Choroid plexus epithelial cell (primary cell): ENCODE measurements around the gene ATP5ME.

Experiments used
- DNase-seq: peaks from one replicate; pipeline ENCODE4 v3.0.0-alpha.2; 2010; ENCODE audit warnings: low read depth
- H3K4me3 ChIP-seq: 2 replicates; pipeline ENCODE4 v1.5.1; 2011; ENCODE audit warnings: low read depth, mild to moderate bottlenecking, control low read depth, low read length, moderate library complexity
- TF ChIP-seq, protein P1 (sequence below): conservative IDR thresholded peaks from 2 replicates; pipeline ENCODE4 v1.5.1; 2011; ENCODE audit warnings: low read depth, mild to moderate bottlenecking, control low read depth, inconsistent platforms, low read length, moderate library complexity

Gene ATP5ME, protein sequence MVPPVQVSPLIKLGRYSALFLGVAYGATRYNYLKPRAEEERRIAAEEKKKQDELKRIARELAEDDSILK

DNA sequence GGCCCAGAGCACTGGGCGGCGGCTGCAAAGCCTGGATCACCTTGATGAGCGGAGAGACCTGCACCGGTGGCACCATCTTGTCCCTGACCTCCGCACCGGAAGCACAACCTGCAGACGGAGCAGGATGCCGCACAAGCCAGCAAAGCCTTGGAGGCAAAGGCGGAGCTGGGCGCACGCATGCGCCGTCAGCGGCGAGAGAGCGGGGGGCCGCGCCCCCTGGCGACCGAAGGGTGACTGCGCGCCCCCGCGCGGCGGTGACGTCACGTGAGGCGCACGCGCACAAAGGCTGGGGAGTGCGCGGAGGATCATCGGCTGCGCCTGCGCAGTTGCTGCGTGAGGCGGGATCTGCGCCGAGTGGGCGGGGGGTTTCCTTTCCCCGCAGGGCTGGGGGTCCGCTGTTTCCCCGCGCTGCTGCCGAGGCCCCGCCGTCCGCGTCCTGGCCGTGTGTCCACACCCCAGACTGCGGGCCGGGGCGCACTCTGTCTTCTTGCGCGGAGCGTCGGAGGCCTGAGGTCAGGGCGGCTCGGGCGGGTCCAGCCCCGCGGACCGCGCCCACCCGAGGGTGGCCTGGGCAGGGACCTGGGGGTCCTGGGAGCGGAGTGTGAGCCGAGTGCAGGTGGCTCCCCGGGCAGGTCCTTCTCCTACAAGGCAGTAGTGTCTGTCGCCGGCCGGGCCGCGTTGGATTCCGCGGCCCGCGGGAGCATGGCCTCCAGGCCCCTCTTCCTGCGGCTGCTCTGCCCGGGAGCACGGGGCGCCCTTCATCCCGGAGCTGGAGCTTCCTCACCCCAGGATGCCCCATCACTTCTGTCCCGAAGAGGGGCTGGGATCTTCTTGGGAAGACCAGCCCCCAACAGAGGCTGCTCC, at the start of gene ATP5ME, which contains the start of gene MYL5:
TSS of gene ATP5ME (minus strand) at position 105 of the 864 bp plus-strand sequence. CDS start at position 76, 29 bp downstream.
TSS of gene MYL5 (plus strand) at position 371 of the 864 bp plus-strand sequence. CDS start 3,485 bp downstream, outside the sequence.
- TF ChIP-seq, protein P1, sequence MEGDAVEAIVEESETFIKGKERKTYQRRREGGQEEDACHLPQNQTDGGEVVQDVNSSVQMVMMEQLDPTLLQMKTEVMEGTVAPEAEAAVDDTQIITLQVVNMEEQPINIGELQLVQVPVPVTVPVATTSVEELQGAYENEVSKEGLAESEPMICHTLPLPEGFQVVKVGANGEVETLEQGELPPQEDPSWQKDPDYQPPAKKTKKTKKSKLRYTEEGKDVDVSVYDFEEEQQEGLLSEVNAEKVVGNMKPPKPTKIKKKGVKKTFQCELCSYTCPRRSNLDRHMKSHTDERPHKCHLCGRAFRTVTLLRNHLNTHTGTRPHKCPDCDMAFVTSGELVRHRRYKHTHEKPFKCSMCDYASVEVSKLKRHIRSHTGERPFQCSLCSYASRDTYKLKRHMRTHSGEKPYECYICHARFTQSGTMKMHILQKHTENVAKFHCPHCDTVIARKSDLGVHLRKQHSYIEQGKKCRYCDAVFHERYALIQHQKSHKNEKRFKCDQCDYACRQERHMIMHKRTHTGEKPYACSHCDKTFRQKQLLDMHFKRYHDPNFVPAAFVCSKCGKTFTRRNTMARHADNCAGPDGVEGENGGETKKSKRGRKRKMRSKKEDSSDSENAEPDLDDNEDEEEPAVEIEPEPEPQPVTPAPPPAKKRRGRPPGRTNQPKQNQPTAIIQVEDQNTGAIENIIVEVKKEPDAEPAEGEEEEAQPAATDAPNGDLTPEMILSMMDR, result peak; percentile 54
- peak within 1 kb of the TSS; percentile 92 for H3K4me3 ChIP-seq
- DNase-seq, result peak; percentile 97

DNA sequence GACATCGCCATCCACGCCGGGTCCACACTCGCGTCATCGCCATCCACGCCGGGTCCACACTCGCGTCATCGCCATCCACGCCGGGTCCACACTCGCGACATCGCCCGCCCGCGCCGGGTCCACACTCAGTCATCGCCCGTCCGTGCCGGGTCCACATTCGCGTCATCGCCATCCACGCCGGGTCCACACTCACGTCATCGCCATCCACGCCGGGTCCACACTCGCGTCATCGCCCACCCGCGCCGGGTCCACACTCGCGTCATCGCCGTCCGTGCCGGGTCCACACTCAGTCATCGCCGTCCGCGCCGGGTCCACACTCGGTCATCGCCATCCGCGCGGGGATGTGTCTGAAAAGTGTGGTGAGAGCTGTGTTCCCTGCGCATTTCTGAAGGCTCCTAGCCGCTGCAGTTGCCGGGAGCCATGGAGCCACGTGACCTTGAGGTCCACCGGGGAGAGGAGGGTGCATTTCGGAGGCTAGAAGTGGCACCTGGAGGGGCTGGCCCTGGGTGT, 48.8 kb upstream of the ATP5ME start:
- H3K4me3 ChIP-seq, result no peak overlapping the region
- DNase-seq, result no peak
- TF ChIP-seq, protein P1, result no peak

DNA sequence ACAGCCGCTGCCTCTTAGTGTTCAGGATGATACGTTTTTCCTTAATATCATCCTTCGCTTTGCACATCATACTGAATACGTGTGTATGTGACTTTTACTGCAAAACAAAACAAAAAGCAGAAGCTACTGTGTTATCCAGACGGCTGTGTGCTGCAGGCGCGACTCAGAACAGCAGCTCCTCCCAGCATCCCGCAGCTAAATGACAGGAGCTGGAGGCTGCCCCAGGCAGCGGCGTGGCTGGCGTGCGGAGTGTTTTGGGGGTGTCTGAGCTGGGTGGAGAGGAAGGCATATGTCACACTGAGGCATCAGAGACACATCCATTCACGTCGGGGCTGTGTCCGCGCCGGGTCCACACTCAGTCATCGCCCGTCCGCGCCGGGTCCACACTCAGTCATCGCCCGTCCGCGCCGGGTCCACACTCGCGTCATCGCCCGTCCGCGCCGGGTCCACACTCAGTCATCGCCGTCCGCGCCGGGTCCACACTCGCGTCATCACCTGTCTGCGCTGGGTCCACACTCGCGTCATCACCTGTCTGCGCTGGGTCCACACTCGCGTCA, 48.2 kb upstream of the ATP5ME start:
- TF ChIP-seq, protein P1, result no peak
- no peak for DNase-seq
- H3K4me3 ChIP-seq, result no peak overlapping the region

DNA sequence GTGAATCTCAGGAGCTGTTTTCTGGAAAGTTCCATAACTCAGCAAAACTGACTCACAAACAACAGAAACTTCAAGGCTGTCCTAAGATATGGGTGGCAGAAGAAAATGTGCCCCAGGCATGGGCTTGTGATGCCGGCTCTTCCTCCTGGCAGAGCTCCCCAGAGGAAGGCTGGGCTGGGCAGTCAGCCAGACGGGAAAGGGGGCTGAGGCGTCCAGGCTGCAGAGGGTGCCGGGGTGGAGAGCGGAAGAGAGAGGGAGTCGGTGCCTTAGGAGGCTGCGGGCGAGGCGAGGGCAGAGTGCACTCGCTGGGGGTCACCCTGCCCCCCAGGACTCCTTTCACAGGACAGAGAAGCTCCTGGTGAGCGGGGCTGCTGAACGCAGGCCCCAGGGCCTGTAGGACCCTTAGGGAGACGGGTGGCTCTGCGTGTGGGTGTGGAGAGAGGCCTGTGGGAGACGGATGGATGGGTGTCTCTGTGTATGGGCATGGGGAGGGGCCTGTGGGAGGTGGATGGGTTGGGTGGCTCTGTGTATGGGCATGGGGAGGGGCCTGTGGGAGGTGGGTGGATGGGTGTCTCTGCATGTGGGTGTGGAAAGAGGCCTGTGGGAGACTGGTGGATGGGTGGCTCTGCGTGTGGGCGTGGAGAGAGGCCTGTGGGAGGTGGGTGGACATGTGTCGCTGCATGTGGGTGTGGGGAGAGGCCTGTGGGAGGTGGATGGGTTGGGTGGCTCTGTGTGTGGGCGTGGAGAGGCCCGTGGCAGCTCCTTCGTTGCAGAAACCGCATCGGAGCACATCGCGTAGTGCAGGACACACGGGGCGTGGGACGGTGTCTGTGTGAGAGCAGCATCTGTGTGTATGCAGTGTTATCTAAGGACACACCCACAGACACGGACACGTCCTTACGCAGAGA, 47.4 kb upstream of the ATP5ME start:
- TF ChIP-seq, protein P1, result no peak
- no peak for DNase-seq
- H3K4me3 ChIP-seq, result no peak overlapping the region

DNA sequence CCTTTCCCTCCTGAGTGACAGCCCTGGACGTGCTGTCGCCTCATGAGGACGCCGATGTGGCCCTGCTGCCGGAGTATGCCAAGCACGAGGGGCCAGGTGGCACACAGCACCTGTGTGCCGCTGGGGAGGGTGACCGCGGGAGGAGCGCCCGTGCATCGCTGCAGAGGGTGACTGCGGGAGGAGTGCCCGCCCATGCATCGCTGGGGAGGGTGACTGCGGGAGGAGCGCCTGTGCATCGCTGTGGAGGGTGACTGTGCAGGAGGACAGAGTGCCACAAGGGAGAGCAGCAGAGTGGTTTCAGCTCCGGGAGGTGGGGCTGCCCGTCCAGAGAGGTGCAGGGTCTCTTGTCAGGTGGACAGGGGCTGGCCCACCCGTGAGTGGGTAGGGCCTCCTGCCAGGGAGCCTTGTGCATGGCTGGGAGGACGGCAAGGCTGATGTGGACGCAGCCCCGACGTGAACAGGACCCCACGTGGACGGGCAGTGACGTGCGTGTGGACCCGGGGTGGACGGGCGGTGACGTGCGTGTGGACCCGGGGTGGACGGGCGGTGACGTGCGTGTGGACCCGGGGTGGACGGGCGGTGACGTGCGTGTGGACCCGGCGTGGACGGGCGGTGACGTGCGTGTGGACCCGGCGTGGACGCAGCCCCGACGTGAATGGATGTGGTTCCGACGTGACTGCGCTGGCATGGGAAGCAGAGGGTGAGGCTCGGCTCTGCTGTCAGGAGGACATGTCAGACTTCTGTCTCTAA, 46.2 kb upstream of the ATP5ME start:
- TF ChIP-seq, protein P1, result no peak
- no peak for DNase-seq
- H3K4me3 ChIP-seq, result no peak overlapping the region

DNA sequence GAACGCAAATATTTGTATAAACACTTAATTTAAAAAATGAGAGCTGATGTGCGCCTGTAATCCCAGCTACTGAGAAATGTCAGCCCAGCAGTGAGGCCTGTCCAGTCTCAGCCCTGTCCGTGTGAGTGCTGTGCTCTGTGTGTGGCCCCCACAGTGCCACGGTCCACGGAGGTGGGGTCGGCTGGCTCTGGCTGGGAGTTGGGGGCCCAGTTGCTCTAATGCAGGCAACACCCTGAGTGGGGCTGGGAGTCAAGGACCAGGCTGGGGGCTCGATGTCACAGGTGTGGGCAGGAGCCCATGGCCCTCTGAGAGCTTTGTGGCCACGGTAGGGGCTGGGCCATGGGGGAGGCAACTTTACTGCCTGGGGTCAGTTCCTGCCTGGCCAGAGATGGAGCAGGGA, 44.4 kb upstream of the ATP5ME start:
- TF ChIP-seq, protein P1, result no peak
- DNase-seq, result no peak
- H3K4me3 ChIP-seq, result no peak overlapping the region
